Activated T-helper 2 cell treated with anti-CD3 and anti-CD28 coated beads, Interferon-gamma antibody, Interleukin-2, Interleukin-4, amounts not matched to agents 10 μg/mL and 5 μg/mL and 100 μg/mL, durations not matched to agents 14 hours and 24 hours and 36 hours (primary cell): ENCODE measurements around the gene DCTN4. TPM values are rescaled to one million over a fixed set of nuclear protein-coding genes. Genes with fewer than 3 reads are reported as not detected.
A peak's percentile ranks its signal among the peaks of the same experiment; 100 is the strongest.

Experiments
- DNase-seq: peaks from one replicate; pipeline ENCODE4 v3.0.0; 2021; ENCODE audit warnings: low spot score
- H3K27ac Mint-ChIP-seq: one replicate; pipeline ENCODE4 v1.8.0; 2021; ENCODE audit warnings: mixed read lengths
- H3K27me3 Mint-ChIP-seq: one replicate; pipeline ENCODE4 v1.8.0; 2021; ENCODE audit warnings: low read depth, mixed read lengths
- H3K36me3 Mint-ChIP-seq: one replicate; pipeline ENCODE4 v1.8.0; 2021; ENCODE audit warnings: low read depth, mixed read lengths
- H3K4me1 Mint-ChIP-seq: one replicate; pipeline ENCODE4 v1.8.0; 2021; ENCODE audit warnings: low read depth, mixed read lengths
- H3K4me3 Mint-ChIP-seq: one replicate; pipeline ENCODE4 v1.8.0; 2021; ENCODE audit warnings: low read depth, mild to moderate bottlenecking, moderate library complexity, mixed read lengths
- H3K9me3 Mint-ChIP-seq: one replicate; pipeline ENCODE4 v1.8.0; 2021; ENCODE audit warnings: mixed read lengths
- intact Hi-C: fragments of 100-400 bp; cut with micrococcal nuclease; formaldehyde crosslinking; loops from one replicate; pipeline ENCODE4 v1.15.1; 2023
- total RNA-seq: library from RNA; stranded (reverse); gene quantifications from 2 replicates; pipeline ENCODE4 v1.2.3, GENCODE V29; 2022

Gene DCTN4
- total RNA-seq, 1 donor from 2014 or later, result 40.9 TPM

DNA sequence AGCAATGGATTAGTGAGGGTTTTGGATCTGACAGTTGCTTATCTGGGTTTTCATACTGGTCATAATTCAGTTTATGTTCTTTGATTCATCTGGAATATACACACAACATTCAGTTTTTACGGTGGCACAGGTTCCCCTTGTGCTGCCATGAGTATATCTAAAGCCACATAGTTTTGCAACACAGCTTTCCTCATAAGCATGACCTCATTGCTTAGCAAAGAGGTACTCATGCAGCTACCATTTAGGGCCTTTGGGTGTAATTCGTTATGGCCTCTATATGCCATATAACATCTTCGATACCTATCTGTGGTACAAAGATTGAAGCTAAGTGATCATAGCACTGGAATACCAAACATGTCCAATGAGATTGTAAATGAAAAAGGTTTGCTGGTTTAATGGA lies 55.1 kb downstream of the DCTN4 start:
- Mint-ChIP-seq H3K9me3 (no peaks in the 10 kb centered on the region), H3K4me3 (no peak overlapping the region), H3K27ac (no peak overlapping the region), H3K36me3 (peaks cover 13% of the 10 kb centered on the region), H3K4me1 (peaks cover 6% of the 10 kb centered on the region), H3K27me3 (no peaks in the 10 kb centered on the region)
- no peak for DNase-seq
- intact Hi-C loops, result loop anchor here (2.0 to 5.0 kb wide), 2 partner anchors 13 to 454 kb away; partner anchors contain the start of gene ANXA6

DNA sequence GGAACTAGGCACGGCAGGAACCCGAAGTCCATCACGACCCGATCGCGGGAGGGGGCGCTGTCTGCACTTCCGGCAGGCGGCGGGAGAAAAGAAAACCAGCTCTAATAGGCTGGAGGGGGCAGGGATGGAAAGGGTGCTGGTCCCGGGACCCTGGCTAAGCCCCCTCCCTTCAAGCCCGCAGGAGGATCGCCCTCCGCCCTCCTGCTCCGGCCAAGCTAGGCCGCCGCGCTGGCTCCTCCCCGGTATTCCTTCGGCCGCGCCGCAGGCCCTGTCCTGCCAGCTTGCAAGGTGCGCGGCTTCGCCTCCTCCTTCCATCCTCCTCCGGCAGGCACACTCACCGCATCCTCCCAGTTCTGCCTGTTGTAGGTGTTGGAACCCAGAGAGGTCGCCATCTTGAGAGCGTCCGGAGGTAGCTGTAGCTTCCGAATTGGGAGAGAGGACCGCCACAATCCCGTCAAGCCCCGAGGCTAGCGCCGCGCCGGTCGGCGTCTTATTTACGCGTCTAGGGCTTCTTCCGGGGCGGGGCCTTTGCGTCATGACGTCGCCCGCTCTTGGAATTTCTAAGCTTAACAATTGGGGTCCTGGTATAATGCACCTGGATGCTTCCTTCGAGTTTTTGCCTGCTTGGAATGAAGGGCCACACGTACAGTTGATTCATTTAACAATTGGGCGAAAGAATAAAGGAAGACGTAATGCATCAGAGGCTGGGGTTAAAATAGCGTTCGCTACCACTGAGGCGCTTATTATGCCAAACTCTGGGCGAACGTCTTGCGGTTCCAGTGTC lies 58.0 kb downstream of the DCTN4 start, which contains the start of gene RBM22:
Gene RBM22, minus strand, starts transcription at position 469 of the 784 bp plus-strand sequence. Its CDS starts 77 bp downstream, at position 392.
- H3K4me3 Mint-ChIP-seq, result no peak within 1 kb of the TSS
- peak; percentile 86 for DNase-seq
- H3K27me3 Mint-ChIP-seq, result no peaks in the 10 kb centered on the region
- H3K27ac Mint-ChIP-seq, result no peak within 1 kb of the TSS
- intact Hi-C loops, result loop anchor here (1.0 to 5.0 kb wide), 4 partner anchors 58 to 457 kb away; partner anchors contain the start of genes ANXA6 and IRGM
- H3K36me3 Mint-ChIP-seq, result peaks cover 15% of the 10 kb centered on the region
- H3K9me3 Mint-ChIP-seq, result no peaks in the 10 kb centered on the region
- peaks cover 6% of the 10 kb centered on the region for H3K4me1 Mint-ChIP-seq

DNA sequence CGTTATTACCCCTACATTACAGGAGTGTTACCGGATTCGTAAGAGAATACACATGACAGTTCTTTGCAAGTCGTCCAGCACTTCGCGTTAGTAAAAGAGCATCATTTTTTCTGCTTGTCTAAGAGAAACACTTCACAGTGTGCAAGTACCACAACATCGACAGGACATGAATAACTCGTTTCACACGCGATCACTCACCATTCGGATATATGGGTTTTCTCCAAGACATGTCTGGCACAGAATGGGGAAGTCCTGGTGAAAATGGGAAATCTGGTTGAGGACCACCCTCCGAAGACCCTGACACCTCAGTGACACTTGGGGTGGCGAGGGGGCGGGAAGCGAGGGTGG lies 58.6 kb downstream of the DCTN4 start:
- intact Hi-C loops, result loop anchor here (5.0 kb wide), 1 partner anchor 457 kb away; the partner anchor contains the start of gene ANXA6
- peaks cover 6% of the 10 kb centered on the region for H3K4me1 Mint-ChIP-seq
- H3K36me3 Mint-ChIP-seq, result peaks cover 20% of the 10 kb centered on the region
- no peak overlapping the region for H3K27ac Mint-ChIP-seq
- H3K9me3 Mint-ChIP-seq, result no peaks in the 10 kb centered on the region
- H3K4me3 Mint-ChIP-seq, result no peak overlapping the region
- no peak for DNase-seq
- no peaks in the 10 kb centered on the region for H3K27me3 Mint-ChIP-seq

DNA sequence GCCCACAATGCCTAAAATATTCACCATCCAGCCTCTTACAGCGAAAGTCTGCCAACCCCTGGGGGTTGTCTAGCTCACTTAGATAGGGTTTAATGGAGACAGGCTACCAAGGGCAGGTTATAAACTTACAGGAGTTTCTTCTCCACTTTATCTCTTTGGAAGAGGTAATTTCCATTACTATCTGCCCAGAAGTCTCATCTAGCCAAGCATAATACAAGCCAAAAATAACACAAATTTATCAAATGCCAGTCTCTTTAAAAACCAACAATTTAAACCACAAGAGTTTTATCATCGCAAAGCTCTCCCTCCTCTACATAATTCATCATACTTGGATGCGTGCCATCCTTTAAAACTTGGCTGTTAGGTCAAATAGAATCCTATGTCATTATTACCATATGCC lies 64.2 kb downstream of the DCTN4 start:
- intact Hi-C loops, result no loop called here
- Mint-ChIP-seq H3K27me3 (no peaks in the 10 kb centered on the region), H3K9me3 (no peaks in the 10 kb centered on the region), H3K4me1 (no peaks in the 10 kb centered on the region), H3K36me3 (peaks cover 69% of the 10 kb centered on the region), H3K27ac (no peak overlapping the region), H3K4me3 (no peak overlapping the region)
- no peak for DNase-seq

DNA sequence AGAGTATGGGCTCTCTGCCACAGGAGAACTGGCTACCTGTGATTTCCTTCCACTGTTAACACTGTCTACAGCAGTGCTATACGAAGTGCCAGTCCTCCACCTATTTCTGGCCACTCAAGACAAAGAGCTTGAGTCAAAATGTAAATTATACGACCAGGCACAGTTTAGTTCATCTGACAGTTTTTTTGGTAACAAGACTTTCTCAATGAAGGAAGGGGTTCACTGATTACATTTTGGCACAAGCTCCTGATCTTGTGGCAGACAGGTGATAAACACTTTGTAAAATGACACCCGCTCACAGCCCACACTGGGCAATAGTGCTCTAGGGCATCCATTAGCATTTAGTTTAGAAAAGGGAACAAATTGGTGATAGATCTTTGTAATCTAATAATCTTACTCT lies 66.5 kb downstream of the DCTN4 start:
- intact Hi-C loops, result no loop called here
- H3K4me3 Mint-ChIP-seq, result no peak overlapping the region
- H3K9me3 Mint-ChIP-seq, result no peaks in the 10 kb centered on the region
- H3K36me3 Mint-ChIP-seq, result peaks cover 71% of the 10 kb centered on the region
- DNase-seq, result no peak
- no peaks in the 10 kb centered on the region for H3K4me1 Mint-ChIP-seq
- H3K27ac Mint-ChIP-seq, result no peak overlapping the region
- H3K27me3 Mint-ChIP-seq, result no peaks in the 10 kb centered on the region

DNA sequence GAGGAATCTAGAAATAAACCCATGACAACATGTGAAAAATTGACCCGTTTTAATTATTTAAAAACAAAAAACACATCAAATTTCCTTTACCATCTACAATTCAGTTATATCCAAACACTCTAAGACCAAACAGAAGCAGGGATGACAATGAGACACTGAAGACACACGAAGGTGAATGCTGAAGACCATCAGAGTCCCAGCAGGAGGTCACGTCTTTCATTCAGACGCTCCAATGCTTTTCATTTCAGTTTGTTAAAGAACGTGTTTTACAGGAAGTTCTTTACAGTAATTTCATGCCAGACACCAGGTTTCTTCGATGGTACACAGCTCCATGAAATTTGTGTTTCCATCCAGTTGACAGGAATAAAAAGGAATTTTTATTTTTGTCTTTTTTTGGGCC lies 68.1 kb downstream of the DCTN4 start:
- DNase-seq, result no peak
- H3K4me3 Mint-ChIP-seq, result no peak overlapping the region
- H3K36me3 Mint-ChIP-seq, result peaks cover 60% of the 10 kb centered on the region
- H3K27ac Mint-ChIP-seq, result no peak overlapping the region
- no peaks in the 10 kb centered on the region for H3K4me1 Mint-ChIP-seq
- H3K9me3 Mint-ChIP-seq, result no peaks in the 10 kb centered on the region
- H3K27me3 Mint-ChIP-seq, result no peaks in the 10 kb centered on the region
- intact Hi-C loops, result no loop called here

DNA sequence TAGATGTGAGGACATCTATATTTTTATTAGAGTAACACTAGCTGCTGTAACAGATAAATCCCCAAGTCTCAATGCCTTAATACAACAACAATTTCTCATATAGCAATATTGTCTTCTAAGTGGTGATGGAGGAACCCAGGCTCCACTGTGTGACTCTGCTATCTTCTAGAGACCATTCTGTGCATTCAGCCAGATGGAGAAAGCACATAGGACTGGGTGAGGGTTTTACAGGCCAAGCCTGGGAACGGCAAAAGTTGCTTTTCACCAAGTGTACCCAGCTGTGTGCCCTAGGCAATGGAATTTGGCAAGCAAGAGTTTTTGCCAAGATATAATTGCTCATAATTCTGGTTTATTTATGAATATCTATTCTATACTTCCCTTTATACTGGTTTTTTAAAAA lies 69.7 kb downstream of the DCTN4 start:
- intact Hi-C loops, result no loop called here
- H3K4me1 Mint-ChIP-seq, result no peaks in the 10 kb centered on the region
- DNase-seq, result no peak
- no peak overlapping the region for H3K4me3 Mint-ChIP-seq
- no peaks in the 10 kb centered on the region for H3K27me3 Mint-ChIP-seq
- H3K27ac Mint-ChIP-seq, result no peak overlapping the region
- no peaks in the 10 kb centered on the region for H3K9me3 Mint-ChIP-seq
- H3K36me3 Mint-ChIP-seq, result peaks cover 45% of the 10 kb centered on the region

DNA sequence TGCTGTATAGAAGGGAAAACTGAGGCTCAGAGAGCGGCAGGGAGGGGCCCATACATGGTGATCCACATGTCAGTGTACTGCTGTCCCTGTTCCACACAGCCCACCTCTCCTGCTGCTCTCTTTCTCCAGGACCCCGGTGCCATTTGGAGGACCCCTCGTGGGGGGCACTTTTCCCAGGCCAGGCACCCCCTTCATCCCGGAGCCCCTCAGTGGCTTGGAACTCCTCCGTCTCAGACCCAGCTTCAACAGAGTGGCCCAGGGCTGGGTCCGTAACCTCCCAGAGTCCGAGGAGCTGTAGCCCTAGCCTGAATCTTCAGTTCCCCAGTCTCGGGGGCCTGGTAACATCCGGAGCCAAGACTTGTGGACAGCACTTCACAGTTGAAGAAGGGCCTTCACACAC lies 82.2 kb downstream of the DCTN4 start:
- Mint-ChIP-seq H3K27ac (no peak overlapping the region), H3K27me3 (peaks cover 11% of the 10 kb centered on the region), H3K36me3 (no peaks in the 10 kb centered on the region), H3K9me3 (no peaks in the 10 kb centered on the region), H3K4me3 (no peak overlapping the region), H3K4me1 (peaks cover 4% of the 10 kb centered on the region)
- intact Hi-C loops, result no loop called here
- DNase-seq, result no peak

DNA sequence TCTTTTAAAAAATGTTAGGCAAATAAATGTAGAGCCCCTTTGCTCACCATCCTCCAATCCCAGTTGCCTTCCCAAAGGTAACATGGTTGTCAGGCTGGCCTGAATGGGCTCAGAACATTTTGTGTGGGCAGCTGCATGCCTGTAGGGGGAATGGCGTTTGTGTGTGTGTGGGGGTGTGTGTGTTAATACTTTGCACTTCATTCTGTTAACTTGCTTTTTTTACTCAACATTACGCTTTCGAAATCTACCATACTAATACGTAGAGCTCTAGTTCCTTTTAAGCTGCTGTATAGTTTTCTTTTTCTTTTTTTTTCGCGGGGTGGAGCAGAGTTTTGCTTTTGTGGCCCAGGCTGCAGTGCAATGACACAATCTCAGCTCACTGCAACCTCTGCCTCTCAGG lies 83.7 kb downstream of the DCTN4 start:
- H3K4me1 Mint-ChIP-seq, result peaks cover 7% of the 10 kb centered on the region
- H3K36me3 Mint-ChIP-seq, result no peaks in the 10 kb centered on the region
- intact Hi-C loops, result no loop called here
- H3K4me3 Mint-ChIP-seq, result no peak overlapping the region
- no peak for DNase-seq
- H3K27ac Mint-ChIP-seq, result no peak overlapping the region
- H3K27me3 Mint-ChIP-seq, result peaks cover 24% of the 10 kb centered on the region
- no peaks in the 10 kb centered on the region for H3K9me3 Mint-ChIP-seq

DNA sequence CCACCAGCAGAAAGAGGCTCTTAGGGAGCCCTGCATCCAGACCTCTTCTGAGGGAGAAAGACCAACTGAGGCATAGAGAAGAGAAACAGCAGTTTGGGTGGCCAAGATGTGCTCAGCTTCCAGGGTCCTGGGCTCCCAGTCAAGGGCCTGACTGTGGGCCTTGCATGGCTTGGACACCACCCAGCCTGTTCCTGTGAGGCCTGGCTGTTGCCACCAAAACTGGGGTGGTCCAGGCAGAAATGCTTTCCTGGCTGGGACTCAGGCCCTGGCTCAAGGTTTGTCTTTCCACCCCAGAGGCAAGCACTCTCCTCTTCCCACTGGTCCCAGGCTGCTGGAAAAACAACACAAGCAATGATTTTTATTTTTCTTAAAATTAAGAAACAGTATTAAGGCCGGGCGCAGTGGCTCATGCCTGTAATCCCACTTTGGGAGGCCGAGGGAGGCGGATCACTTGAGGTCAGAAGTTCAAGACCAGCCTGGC lies 84.4 kb downstream of the DCTN4 start:
- H3K9me3 Mint-ChIP-seq, result no peaks in the 10 kb centered on the region
- intact Hi-C loops, result no loop called here
- no peak for DNase-seq
- no peaks in the 10 kb centered on the region for H3K36me3 Mint-ChIP-seq
- peaks cover 27% of the 10 kb centered on the region for H3K27me3 Mint-ChIP-seq
- H3K4me1 Mint-ChIP-seq, result peaks cover 7% of the 10 kb centered on the region
- H3K27ac Mint-ChIP-seq, result no peak overlapping the region
- no peak overlapping the region for H3K4me3 Mint-ChIP-seq

DNA sequence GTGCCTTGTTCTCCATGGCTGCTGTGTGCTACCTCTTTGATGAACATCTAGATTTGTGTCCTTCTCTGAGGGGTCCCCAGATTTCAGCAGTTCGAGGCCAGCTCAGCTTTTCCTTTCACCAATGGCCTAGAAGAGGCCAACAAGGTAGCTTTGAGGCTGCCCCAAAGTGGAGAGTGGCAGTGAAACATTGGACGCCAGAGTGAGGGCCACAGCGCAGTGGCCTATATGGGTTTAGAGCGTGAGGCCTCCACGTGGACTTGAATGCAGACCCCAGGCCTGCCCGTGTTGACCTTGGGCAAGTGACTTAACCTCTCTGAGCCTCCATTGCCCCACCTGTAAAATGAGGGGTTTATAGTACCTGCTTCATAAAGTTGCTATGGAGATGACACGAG lies 85.9 kb downstream of the DCTN4 start:
- Mint-ChIP-seq H3K27ac (no peak overlapping the region), H3K27me3 (peaks cover 27% of the 10 kb centered on the region), H3K9me3 (no peaks in the 10 kb centered on the region), H3K4me1 (peaks cover 7% of the 10 kb centered on the region), H3K4me3 (no peak overlapping the region), H3K36me3 (no peaks in the 10 kb centered on the region)
- no peak for DNase-seq
- intact Hi-C loops, result no loop called here

DNA sequence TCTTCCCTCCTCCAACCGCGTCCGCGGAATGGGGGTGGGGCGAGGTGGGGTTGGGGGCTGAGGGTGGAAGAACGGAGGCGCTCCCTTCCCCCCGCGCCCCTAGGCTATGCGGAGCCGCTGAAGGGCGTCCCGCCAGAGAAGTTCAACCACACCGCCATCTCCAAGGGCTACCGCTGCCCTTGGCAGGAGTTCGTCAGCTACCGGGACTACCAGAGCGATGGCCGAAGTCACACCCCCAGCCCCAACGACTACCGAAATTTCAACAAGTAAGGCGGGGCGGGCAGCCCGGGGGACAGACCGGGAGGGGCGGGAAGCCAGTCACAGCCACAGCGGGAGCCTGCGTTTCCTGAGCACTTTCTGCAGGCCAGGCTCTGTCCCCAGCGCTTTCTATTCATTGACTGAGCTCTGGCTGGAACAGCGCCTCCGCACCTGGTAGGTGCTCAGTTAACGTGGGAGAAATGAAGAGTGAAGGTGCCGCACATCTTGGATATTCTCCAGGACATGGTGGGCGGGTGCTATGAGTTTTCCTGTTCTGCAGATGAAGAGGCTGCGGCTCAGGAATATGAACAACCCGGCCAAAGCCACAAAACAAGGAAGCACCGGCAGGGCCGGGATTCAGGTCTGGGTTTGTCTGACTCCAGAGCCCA lies 86.5 kb downstream of the DCTN4 start:
- intact Hi-C loops, result no loop called here
- H3K27ac Mint-ChIP-seq, result no peak overlapping the region
- peaks cover 27% of the 10 kb centered on the region for H3K27me3 Mint-ChIP-seq

More for the DNA sequence above, 86.5 kb downstream of the DCTN4 start:
- Mint-ChIP-seq H3K4me3 (peak overlapping the region; percentile 67), H3K9me3 (no peaks in the 10 kb centered on the region), H3K36me3 (no peaks in the 10 kb centered on the region), H3K4me1 (peaks cover 7% of the 10 kb centered on the region)
- DNase-seq, result no peak
